HG02852 (cell line): ENCODE results near the gene PKP3.
"Not testable (repeated sequence)": the region's sequence is repeated elsewhere in the genome, so short reads cannot be mapped to it uniquely, and the experiment has no call there.

Experiments
- ATAC-seq: cut with Tn5 transposase; IDR thresholded peaks from one replicate; pipeline ENCODE4 v1.9.1; 2021; ENCODE audit warnings: mild to moderate bottlenecking, moderate library complexity; ENCODE audit not compliant: unreplicated experiment

Gene PKP3

GRCh38 chr11:363443-363805, 30.6 kb upstream of the PKP3 start:
- ATAC-seq: not testable (repeated sequence)

- no peak for ATAC-seq
Measured at GRCh38 chr11:363948-364761, 29.9 kb upstream of the PKP3 start.

GRCh38 chr11:364991-365725, 28.9 kb upstream of the PKP3 start:
- ATAC-seq: no peak

GRCh38 chr11:365831-366230, 28.2 kb upstream of the PKP3 start:
- ATAC-seq: no peak

- ATAC-seq: no peak
Measured at GRCh38 chr11:367956-368413, 26.0 kb upstream of the PKP3 start.

- no peak for ATAC-seq
Measured at GRCh38 chr11:368414-369335, 25.3 kb upstream of the PKP3 start.

- ATAC-seq: no peak
Measured at GRCh38 chr11:369336-370018, 24.5 kb upstream of the PKP3 start, which contains the start of gene B4GALNT4. TSS of gene B4GALNT4 (plus strand) at chr11:369499. CDS start at chr11:369804, 305 bp downstream.

GRCh38 chr11:370070-370941, 23.7 kb upstream of the PKP3 start:
- no peak for ATAC-seq

- no peak for ATAC-seq
Measured at GRCh38 chr11:371051-371450, 23.0 kb upstream of the PKP3 start.

- no peak for ATAC-seq
Measured at GRCh38 chr11:371716-372590, 22.1 kb upstream of the PKP3 start.

- ATAC-seq: no peak
Measured at GRCh38 chr11:372809-373715, 20.9 kb upstream of the PKP3 start.

GRCh38 chr11:373716-374551, 20.1 kb upstream of the PKP3 start:
- ATAC-seq: no peak

GRCh38 chr11:375065-376025, 18.7 kb upstream of the PKP3 start:
- ATAC-seq: no peak

- ATAC-seq: no peak
Measured at GRCh38 chr11:376531-377173, 17.4 kb upstream of the PKP3 start.
